Measurements from ENCODE around the gene PRRX1. TPM values are rescaled to one million over a fixed set of nuclear protein-coding genes. Genes with fewer than 3 reads are reported as not detected.
A peak's percentile ranks its signal among the peaks of the same experiment; 100 is the strongest.

PRRX1 gene
- polyA plus RNA-seq (2012; ENCODE audit: insufficient read depth, insufficient read length) = not detected

DNA sequence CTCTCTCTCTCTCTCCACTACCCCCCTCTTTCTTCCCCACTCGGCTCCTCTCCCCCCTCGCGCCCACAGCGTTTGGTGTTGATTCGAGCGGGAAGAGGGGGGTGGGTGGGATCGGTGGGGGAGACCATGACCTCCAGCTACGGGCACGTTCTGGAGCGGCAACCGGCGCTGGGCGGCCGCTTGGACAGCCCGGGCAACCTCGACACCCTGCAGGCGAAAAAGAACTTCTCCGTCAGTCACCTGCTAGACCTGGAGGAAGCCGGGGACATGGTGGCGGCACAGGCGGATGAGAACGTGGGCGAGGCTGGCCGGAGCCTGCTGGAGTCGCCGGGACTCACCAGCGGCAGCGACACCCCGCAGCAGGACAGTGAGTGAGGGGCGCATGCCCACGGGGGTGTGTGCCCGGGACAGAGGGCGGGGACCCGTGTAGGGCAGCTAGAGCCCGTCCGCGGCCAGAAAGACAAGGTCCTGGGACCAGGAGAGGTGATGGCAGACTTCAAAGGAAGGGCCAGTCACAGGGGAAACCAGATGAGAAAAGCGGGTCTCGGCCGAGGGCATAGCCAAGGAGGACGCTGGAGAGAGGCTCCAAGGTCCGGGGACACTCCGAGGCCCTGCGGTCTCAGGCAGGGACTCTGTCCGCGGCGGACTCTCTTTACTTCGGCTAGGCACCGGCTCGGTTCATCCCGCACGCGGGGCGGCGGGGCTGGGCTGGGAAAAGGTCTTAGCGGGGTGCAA is at the start of gene PRRX1:
Gene PRRX1, plus strand, starts transcription at position 39 of the 735 bp plus-strand sequence. Its CDS starts 88 bp downstream, at position 127.
- no peak for DNase-seq (ENCODE audit: low read depth, low spot score)
- H3K4me3 ChIP-seq (ENCODE audit: low read length) = no peak within 1 kb of the TSS

- no peak overlapping the region for H3K4me3 ChIP-seq (ENCODE audit: low read length)
- no peak for DNase-seq (ENCODE audit: low read depth, low spot score)
Observed at GRCh38 chr1:170617591-170618330, 46.2 kb upstream of the PRRX1 start.

GRCh38 chr1:170618421-170618820 is 45.5 kb upstream of the PRRX1 start:
- H3K4me3 ChIP-seq (ENCODE audit: low read length) = no peak overlapping the region
- DNase-seq (ENCODE audit: low read depth, low spot score) = no peak

DNA sequence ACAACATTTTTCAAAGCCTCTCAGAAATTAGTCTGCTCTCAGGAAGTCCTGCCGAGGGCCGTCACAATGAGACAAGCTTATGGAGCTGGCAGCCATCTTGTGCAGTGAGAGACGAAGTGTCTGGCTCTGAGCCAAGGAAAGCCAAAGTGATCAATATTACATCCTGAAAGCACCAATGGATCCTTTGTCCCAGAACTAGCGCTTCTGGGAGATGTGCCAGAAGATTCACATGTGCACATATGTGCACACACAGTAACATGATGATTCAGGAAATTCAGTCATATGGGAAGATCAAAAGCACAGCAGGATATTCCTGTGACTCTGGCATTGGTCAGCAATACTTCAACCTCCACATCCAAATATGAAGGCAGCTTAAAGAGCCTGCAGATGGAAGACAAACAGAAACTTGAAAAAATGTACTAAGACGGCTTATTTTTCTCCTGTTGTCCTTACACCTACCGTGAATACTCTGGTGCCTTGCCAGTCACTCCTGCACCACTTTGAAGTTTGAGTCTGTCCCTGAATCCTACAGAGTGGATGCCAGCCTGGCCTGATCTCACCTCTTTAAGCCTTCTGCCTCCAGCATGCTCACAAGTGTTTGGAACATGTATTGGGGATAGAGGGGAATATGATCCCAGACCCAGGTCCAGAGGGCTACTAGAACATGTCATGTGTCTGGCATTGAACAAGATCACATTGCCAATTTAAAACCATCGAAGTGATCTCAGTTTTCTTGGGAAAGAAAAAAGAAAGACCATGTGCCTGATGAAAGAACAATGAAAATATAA is 44.5 kb upstream of the PRRX1 start:
- H3K4me3 ChIP-seq (ENCODE audit: low read length) = no peak overlapping the region
- DNase-seq (ENCODE audit: low read depth, low spot score) = no peak

- no peak overlapping the region for H3K4me3 ChIP-seq (ENCODE audit: low read length)
- no peak for DNase-seq (ENCODE audit: low read depth, low spot score)
Observed at GRCh38 chr1:170620164-170620563, 43.8 kb upstream of the PRRX1 start.

DNA sequence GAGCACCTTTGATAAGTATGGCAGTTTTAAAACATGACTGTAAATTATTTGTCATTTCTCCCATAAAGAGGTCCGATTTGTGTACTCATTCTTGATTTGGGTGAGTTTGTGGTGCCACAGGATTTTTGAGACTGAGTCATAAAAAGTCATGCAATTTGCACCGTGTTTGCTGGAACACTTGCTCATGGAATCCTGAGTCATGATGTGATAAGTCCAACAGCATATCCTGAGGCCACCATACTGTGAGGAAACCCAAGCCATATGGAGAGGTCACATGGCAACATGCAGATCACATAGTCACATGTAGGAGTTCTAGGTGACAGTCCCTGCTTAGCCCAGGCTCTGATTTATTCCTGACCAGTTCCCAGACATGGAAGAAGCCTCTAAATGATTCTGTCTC is 40.8 kb upstream of the PRRX1 start:
- no peak overlapping the region for H3K4me3 ChIP-seq (ENCODE audit: low read length)
- no peak for DNase-seq (ENCODE audit: low read depth, low spot score)

GRCh38 chr1:170624146-170624545 is 39.8 kb upstream of the PRRX1 start:
- DNase-seq (ENCODE audit: low read depth, low spot score) = no peak
- H3K4me3 ChIP-seq (ENCODE audit: low read length) = no peak overlapping the region

DNA sequence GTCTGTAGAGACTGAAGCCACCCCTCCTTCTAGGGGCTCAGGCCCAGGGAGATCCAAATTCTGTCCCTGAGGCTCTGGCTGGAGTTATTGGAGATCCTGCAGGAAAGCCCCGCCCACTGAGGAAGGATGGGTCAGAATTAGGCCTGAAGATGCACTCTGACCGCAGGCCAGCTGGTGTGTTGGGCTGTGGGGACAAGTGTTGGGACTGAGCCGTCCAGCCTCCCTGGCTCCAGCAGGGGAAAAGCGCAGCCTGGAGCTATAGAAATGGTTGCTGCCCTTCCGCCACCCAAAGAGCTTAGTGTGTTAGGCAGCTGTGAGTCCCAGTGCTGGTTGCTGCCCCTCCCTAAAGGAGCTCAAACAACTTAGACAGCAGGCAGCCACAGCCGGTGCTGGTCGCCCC is 33.0 kb upstream of the PRRX1 start:
- no peak for DNase-seq (ENCODE audit: low read depth, low spot score)
- H3K4me3 ChIP-seq (ENCODE audit: low read length) = no peak overlapping the region

GRCh38 chr1:170634293-170634692 is 29.6 kb upstream of the PRRX1 start:
- DNase-seq (ENCODE audit: low read depth, low spot score) = no peak
- no peak overlapping the region for H3K4me3 ChIP-seq (ENCODE audit: low read length)

GRCh38 chr1:170634824-170635410 is 29.0 kb upstream of the PRRX1 start:
- H3K4me3 ChIP-seq (ENCODE audit: low read length) = no peak overlapping the region

DNA sequence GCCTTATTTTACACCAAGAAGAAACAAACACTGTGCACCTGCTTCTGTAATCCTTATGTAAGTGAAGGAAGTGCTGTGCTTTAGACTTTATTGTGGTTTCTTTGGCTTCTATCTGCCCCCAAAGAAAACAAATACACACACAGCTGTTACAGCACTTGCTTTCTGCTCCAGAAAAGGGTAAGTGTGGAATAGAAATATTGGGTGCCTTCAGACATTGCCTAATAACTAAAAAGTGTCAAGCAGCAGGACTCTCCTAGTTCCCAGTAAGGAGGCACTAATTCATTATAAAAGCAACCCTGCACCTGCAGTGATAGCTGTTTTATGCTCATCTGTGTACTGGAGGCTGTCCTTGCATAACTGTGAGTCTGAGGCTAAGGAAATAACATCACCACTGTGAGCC is 23.4 kb upstream of the PRRX1 start:
- peak; percentile 67 for DNase-seq (ENCODE audit: low read depth, low spot score)
- H3K4me3 ChIP-seq (ENCODE audit: low read length) = no peak overlapping the region

More at GRCh38 chr1:170634824-170635410, 29.0 kb upstream of the PRRX1 start:
- peak; percentile 10 for DNase-seq (ENCODE audit: low read depth, low spot score)

GRCh38 chr1:170657275-170657853 is 6.6 kb upstream of the PRRX1 start:
- DNase-seq (ENCODE audit: low read depth, low spot score) = no peak
- H3K4me3 ChIP-seq (ENCODE audit: low read length) = no peak overlapping the region

- DNase-seq (ENCODE audit: low read depth, low spot score) = no peak
- no peak overlapping the region for H3K4me3 ChIP-seq (ENCODE audit: low read length)
Observed at GRCh38 chr1:170659399-170660035, 4.4 kb upstream of the PRRX1 start.

GRCh38 chr1:170660281-170660713 is 3.6 kb upstream of the PRRX1 start:
- H3K4me3 ChIP-seq (ENCODE audit: low read length) = no peak overlapping the region
- no peak for DNase-seq (ENCODE audit: low read depth, low spot score)

GRCh38 chr1:170660871-170661645 is 2.9 kb upstream of the PRRX1 start:
- DNase-seq (ENCODE audit: low read depth, low spot score) = no peak
- no peak overlapping the region for H3K4me3 ChIP-seq (ENCODE audit: low read length)

- no peak overlapping the region for H3K4me3 ChIP-seq (ENCODE audit: low read length)
- no peak for DNase-seq (ENCODE audit: low read depth, low spot score)
Observed at GRCh38 chr1:170661646-170662411, 2.1 kb upstream of the PRRX1 start.

Measured in Jurkat, Clone E6-1 (cell line).